NOMO-1 treated with dmso at 0.1 percent for 144 hours (cell line): Measurements from ENCODE around the gene PPP1R3E.
"Not testable (repeated sequence)": the region's sequence is repeated elsewhere in the genome, so short reads cannot be mapped to it uniquely, and the experiment has no call there.

Experiments used
- DNase-seq: peaks from one replicate; lab custom pipeline; 2025; ENCODE audit not compliant: unreplicated experiment; lab: John Stamatoyannopoulos, UW

The PPP1R3E gene

DNA sequence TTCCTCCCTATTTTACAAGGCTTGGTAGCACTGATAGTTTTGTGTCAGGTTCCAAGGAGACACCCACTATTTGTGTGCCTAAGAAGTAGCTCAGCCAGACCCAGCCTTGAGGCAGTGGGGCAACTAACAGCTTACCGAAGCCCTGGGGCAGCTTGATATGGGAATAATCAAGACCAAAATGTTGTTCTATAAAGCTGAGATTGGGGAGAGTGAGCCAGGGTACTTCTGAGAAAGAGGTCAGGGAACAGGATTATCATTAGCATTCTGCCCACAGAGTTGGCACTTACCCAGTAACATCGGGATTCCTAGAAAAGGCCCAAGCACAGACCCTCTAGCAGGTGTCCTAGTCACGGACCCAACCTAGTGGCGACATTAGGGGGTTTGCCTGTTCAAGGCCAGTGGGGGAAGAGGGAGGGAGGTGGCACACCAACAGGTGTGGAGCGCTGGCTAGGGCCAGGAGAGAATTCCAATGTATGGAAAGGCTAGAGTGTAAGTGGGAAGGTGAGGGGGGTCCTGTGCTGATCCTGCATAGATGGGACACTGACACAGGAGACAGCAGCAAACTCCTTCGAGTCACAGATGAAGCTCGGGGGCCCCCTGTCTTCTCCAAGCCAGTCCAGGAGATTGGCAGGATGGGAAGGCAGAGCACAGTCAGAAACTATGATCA is 4.9 kb downstream of the PPP1R3E start:
- no peak for DNase-seq

GRCh38 chr14:23297096-23297495 is 5.6 kb downstream of the PPP1R3E start:
- DNase-seq, result no peak

DNA sequence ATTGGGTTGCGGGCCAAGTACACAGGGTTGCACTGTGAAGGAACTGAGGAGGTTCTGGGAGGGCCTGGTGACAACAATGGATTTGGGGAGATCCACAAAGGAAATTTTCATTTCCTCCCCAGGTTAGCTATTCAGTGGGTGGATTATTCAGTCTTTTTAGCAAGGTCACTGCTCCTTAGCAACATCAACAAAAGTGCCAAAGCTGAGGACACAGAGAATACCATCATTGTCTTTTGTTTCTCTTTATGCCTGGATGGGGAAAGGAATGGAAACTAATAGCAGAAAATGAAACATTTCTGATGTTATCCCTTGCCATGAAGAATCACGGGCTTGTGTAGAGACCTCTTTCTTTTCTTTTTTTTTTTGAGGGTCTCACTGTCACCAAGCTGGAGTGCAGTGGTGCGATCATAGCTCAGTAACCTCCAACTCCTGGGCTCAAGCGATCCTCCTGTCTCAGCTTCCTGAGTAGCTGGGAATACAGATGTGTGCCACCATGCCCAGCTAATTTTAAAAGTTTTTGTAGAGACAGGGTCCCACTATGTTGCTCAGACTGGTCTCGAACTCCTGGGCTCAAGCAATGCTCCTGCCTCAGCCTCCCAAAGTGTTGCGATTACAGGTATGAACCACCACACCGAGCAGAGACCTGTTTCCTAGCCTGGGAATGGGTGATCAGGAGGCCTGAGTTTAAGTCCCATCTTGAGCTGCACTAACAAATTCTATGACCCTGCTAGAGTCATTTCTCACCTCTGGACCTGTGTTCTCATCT is 6.5 kb downstream of the PPP1R3E start:
- no peak for DNase-seq

GRCh38 chr14:23294734-23295561 is 7.7 kb downstream of the PPP1R3E start:
- DNase-seq, result peak; percentile 10

- no peak for DNase-seq
Observed at GRCh38 chr14:23286902-23287479, 15.7 kb downstream of the PPP1R3E start.

- peak; percentile 96 for DNase-seq
Observed at GRCh38 chr14:23286020-23286901, 16.4 kb downstream of the PPP1R3E start, which contains the start of gene HOMEZ. Gene HOMEZ (minus strand): TSS chr14:23286132. CDS start chr14:23285952, 180 bp downstream.

- no peak for DNase-seq
Observed at GRCh38 chr14:23285530-23286019, 17.1 kb downstream of the PPP1R3E start.

DNA sequence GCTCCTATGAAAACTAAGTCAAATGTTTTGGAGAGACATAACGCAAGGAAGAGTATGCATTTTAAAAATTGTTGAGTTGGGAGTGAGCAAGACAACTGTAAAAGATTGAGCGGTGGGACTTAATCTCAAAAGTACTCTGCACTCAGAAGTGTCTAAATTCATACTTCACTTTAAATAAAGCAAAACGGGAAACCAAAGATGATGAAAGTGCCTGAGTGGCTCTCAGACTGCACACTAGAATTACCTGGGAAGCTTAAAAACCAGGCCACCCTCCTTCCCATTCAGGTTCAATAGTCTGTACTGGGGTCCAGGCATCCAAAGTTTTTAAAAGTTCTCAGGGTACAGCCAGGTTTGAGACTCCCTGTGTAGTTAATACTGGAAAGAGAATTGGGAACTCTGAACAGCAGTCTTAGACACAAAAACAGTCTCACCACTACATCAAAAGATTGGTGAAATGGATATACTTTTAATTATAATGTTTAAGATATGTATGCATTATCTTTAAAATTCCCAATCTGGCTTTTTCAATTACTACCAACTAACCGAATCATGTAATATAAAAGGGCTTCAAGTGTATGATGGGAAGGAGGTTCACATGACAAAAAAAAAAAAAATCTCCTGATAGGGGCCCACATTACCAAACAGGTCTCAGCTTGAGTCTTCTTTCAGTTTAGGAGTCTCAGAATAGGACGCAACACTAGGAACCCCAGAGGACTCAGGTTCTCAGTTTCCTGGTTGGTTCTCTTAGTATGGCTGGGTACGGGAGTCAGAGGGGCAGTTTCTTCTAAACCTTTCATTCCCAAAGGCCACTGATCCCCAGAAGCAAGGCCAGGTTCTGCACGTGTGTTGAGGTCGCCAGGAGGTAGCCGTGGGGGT is 17.8 kb downstream of the PPP1R3E start:
- DNase-seq, result peak; percentile 24

DNA sequence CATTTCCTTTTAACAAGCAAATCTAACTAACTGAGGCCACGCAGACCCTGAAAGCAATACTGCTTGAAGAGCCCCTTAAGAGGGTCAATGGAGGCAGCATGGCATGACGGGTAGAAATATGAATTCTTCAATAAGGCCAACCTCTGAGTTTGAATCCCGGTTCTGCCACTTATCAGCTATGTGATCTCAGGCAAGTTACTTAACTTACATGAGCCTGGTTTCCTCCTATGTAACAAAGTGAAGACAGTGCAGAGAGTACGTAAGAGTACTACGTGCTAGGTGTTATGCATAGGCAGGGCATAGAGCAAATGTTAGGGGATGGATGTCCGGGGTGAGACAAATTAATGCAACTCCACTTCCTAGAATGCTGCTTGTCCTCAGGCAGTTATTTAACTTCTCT is 21.4 kb downstream of the PPP1R3E start:
- no peak for DNase-seq

DNA sequence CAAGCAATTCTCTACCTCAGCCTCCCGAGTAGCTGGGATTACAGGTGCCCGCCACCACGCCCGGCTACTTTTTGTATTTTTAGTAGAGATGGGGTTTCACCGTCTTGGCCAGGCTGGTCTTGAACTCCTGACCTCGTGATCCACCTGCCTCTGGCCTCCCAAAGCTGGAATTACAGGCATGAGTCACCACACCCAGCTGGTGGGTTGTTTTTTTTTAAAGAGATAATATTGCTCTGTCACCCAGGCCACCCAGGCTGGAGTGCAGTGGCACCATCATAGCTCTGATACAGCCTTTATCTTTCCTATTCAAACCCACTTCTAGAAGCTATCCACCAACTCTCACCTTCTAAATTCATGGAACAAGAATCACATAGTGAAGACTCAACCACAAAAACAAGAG is 24.7 kb downstream of the PPP1R3E start:
- not testable (repeated sequence) for DNase-seq

- DNase-seq, result no peak
Observed at GRCh38 chr14:23277189-23277588, 25.5 kb downstream of the PPP1R3E start.

- no peak for DNase-seq
Observed at GRCh38 chr14:23275412-23275811, 27.2 kb downstream of the PPP1R3E start.

- DNase-seq, result no peak
Observed at GRCh38 chr14:23269193-23269592, 33.5 kb downstream of the PPP1R3E start.

DNA sequence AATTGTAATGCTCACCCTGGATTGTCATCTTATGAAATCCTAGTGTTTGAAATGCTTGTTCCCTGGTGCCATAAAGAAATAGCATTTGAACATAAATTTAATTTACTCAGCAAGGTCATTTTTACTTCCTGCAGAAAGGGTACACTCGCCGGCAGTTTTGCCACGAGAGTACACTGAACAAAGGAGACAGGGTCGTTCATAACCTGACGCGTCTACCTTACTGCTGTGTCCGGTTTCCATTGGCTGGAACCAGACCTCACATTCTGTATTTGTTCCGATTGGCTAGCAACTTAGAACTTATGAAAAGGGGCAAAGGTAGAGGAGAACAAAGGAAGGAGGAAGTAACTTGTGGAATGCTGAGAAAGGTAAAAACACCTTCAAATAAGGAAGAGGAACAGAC is 41.8 kb downstream of the PPP1R3E start:
- DNase-seq, result not testable (repeated sequence)

DNA sequence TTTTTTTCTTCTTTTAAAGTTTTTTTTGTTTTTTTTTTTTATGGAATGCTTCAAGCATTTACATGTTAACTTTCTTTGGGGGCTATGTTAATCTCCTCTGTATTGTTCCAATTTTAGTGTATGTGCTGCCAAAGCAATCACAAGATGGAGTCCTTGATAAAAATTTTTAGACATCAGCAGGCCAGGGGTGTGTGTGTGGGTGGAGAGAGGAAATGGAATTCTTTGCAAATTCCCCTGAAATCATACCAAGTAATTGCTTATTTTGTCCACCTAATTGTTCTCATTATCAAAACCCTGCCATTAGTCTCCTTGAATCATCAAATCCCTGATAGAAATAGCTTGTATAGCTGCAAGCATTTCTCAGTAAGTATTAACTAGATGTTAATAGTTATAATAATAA is 43.2 kb downstream of the PPP1R3E start:
- no peak for DNase-seq

GRCh38 chr14:23258256-23258655 is 44.4 kb downstream of the PPP1R3E start:
- DNase-seq, result no peak

DNA sequence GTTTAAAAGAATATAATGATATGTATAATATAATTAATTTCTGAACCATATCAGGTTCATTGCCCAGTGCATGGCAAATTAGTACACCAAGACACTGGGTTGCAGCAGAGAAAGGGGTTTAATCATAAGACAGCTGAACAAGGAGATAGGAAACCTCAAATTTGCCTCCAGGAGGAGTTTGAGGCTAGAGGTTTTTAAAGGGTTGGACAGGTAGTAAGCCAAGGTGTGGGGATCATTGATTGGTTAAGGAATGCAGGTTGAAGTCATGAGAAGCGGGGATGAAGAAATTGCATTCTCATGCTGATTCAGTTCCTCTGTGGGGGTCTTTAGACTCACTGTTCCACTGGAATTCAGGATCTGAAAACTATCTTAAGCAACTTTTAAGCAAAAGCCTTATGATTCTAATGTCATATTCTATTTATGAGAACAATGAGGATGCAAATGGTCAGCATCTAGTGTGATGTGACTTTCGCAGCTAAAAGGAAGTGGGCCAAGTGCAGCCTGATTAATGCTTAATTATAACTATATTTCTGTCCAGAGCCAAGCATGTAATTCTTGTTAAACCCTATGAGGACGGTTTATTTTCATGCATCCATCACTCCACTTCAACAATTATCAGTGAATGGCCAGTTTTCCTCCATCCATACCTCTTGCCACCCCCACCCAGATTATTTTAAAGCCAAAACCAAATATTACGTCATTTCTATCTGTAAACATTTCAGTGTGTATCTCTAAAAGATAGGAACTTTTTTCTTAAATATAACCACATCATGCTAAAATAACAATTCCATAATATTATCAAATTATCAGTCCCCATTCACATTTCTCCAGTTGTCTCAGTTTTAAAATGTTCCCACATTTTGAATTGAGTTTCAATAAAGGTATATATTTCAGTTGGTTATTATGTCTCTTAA is 50.0 kb downstream of the PPP1R3E start:
- DNase-seq, result no peak

GRCh38 chr14:23252006-23252405 is 50.7 kb downstream of the PPP1R3E start:
- DNase-seq, result no peak
